Activated T-cell treated with anti-CD3 and anti-CD28 coated beads, Interleukin-2, amount 50 U/mL, for 24 hours (primary cell): Measurements from ENCODE around the gene NKX6-2.

Experiments
- DNase-seq: peaks from one replicate; pipeline ENCODE4 v3.0.0-alpha.2; 2020
- H3K27ac Mint-ChIP-seq: 2 replicates; pipeline ENCODE4 v1.8.0; 2020; ENCODE audit warnings: mild to moderate bottlenecking, mixed read lengths
- H3K27me3 Mint-ChIP-seq: 2 replicates; pipeline ENCODE4 v1.8.0; 2020; ENCODE audit warnings: mixed read lengths
- H3K36me3 Mint-ChIP-seq: 2 replicates; pipeline ENCODE4 v1.8.0; 2020; ENCODE audit warnings: low read depth, mixed read lengths
- H3K4me1 Mint-ChIP-seq: 2 replicates; pipeline ENCODE4 v1.8.0; 2020; ENCODE audit warnings: low read depth, mixed read lengths
- H3K4me3 Mint-ChIP-seq: 2 replicates; pipeline ENCODE4 v1.8.0; 2020; ENCODE audit warnings: mild to moderate bottlenecking, moderate library complexity, mixed read lengths
- H3K9me3 Mint-ChIP-seq: 2 replicates; pipeline ENCODE4 v1.8.0; 2020; ENCODE audit warnings: mixed read lengths

NKX6-2 gene

DNA sequence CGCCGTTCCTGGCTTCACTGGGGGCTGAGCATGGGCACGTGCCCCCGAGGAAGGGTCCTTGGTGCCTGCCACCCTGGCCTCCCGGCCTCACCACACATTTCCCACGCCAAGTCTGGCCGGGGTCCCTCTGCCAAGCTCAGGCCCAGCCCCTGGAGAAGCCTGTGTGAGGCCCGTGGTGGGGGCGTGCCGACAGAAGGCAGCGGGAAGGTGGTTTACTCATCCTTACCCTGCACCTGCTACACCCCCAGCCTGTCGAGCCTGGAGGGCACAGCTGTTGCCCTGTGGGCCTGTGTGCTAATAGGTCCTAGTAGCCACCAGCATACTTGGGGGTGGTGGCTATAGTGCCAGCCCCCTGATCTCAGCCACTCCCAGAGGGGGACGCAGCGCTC lies 46.7 kb downstream of the NKX6-2 start:
- no peak for DNase-seq
- H3K27me3 Mint-ChIP-seq: no peaks in the 10 kb centered on the region
- no peaks in the 10 kb centered on the region for H3K9me3 Mint-ChIP-seq
- H3K27ac Mint-ChIP-seq: no peak overlapping the region
- H3K4me3 Mint-ChIP-seq: no peak overlapping the region
- no peaks in the 10 kb centered on the region for H3K4me1 Mint-ChIP-seq
- peaks cover 7% of the 10 kb centered on the region for H3K36me3 Mint-ChIP-seq

DNA sequence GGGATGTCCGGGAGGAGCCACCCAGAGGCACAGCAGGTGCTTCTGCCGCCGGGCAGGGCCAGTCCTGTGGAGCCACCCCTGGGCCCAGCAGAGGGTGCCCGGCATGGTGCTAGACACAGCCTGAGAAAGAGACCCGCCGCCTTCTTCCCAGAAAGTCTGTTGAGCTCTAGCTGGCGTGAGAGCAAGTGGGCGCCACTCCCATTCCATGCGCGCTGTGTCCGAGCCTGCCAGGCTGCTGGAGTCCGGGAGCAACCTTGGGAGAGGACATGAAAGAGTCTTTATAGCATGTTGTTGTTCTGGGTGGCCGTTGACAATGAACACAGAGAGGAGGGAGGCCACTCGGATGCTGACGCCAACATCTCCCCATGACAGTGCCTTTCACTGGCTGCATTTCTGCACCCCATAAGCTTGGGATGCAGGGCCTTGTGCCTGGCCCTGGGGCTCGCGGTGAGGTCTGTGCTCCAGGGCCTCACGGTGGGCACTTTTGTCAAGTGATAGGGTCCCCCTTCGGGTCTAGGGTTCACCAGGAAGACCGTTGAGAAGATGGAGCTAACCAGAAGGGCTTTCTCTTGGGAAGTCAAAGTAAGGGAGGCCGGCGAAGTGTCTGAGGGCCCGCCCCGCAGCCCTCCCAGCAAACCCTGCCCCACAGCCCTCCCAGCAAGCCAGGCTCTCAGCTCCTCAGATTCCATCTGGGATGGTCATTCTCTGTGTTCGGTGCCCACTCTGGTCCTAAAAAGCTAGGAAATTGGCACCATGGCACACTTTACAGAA lies 47.3 kb downstream of the NKX6-2 start:
- Mint-ChIP-seq H3K27ac (no peak overlapping the region), H3K27me3 (no peaks in the 10 kb centered on the region), H3K4me1 (no peaks in the 10 kb centered on the region), H3K9me3 (no peaks in the 10 kb centered on the region), H3K4me3 (no peak overlapping the region), H3K36me3 (peaks cover 7% of the 10 kb centered on the region)
- no peak for DNase-seq

DNA sequence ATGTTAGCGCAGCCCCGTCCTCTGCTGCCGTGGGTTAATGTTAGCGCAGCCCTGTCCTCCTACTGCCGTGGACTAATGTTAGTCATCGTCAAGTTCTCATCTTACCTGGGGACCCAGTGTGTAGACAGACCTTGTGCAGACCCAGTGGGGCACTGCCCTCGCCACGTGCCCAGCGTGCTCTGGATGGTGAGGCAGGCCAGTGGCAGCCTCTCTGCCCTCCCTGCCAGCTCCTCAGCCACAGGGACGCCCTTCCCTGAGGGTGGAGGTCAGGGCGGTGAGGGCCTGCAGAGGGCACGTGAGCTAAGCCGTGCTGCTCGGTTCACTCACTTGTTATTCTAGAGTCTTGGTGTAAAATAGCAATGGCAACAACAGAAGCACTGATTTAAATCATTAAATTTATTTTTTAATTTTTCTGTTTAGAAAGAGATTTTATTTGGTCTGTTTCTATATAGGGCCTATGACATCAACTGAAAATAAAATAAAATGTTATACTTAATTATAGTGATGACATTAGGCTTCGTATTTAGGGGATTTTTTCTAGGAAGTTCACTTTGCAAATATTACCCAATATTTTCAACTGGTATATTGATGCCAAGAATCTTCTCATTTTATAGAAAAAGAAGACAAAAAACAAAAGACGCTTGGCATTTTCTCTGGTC lies 48.4 kb downstream of the NKX6-2 start:
- Mint-ChIP-seq H3K27me3 (no peaks in the 10 kb centered on the region), H3K4me1 (no peaks in the 10 kb centered on the region), H3K36me3 (peaks cover 7% of the 10 kb centered on the region), H3K4me3 (no peak overlapping the region), H3K9me3 (no peaks in the 10 kb centered on the region), H3K27ac (no peak overlapping the region)
- DNase-seq: no peak

DNA sequence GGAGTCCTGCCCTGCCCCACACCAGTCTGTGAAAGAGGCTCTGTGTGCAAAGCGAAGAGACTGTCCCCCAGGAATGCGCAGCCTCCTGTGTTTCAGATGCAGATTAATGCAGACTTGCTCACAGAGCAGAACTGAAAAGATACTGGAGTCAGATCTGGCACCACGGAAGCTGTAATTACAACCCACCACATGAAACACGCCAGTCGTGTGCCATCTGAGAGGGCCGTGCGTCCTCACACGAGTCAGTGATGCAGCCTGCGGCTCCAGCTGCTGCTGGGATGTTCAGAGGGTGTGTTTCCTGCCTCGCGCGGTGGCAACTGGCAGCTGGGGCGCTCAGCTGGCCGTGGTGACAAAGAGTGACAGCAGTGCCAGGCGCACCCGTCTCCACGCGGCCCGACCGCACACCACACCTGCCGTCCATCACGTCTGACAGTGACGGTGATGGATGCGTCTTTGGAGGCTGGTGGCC lies 50.0 kb downstream of the NKX6-2 start:
- DNase-seq: no peak
- H3K27me3 Mint-ChIP-seq: no peaks in the 10 kb centered on the region
- H3K4me1 Mint-ChIP-seq: no peaks in the 10 kb centered on the region
- no peak overlapping the region for H3K27ac Mint-ChIP-seq
- H3K9me3 Mint-ChIP-seq: no peaks in the 10 kb centered on the region
- H3K4me3 Mint-ChIP-seq: no peak overlapping the region
- no peaks in the 10 kb centered on the region for H3K36me3 Mint-ChIP-seq

DNA sequence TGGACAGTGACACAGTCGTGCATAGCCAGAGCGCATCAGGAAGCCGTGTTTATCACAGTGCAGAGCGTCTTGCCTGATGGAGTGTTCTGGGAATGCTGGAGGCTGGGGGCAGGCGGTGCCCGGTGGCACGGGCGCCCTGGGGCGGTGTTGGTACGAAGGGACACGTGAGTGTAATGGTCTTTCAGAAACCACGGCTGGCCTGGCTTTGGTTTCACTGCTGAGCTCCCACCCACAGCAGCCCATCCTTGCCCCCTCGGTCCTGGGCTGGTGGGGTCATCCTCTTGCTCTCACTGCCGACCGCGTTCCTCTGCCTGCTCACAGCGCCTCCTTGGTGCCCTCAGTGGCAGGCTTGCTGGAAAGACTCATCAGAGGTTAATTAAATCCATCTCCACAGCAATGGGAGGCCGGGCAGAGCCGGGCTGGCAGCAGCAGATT lies 50.6 kb downstream of the NKX6-2 start:
- Mint-ChIP-seq H3K4me3 (no peak overlapping the region), H3K36me3 (no peaks in the 10 kb centered on the region), H3K27me3 (no peaks in the 10 kb centered on the region), H3K4me1 (no peaks in the 10 kb centered on the region), H3K9me3 (no peaks in the 10 kb centered on the region), H3K27ac (no peak overlapping the region)
- DNase-seq: no peak

DNA sequence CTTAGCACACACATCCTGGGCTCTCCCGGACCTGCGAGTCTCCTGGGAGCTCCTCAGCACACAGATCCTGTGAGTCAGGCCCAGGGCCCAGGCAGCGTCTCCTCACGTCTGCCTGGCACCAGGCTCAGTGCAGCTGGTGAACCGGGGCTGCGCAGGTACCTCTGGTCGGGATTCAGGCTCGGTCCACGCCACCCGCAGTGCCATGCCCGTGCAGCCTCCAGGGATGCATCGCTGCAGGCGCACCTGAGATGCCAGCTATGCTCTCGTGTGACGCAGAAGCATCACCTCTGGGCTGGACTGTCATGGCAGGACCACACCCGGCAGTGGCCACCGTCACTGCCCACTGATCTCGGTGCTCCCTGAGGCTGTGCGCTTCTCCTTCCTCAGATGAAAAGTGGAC lies 52.0 kb downstream of the NKX6-2 start:
- no peak for DNase-seq
- no peaks in the 10 kb centered on the region for H3K4me1 Mint-ChIP-seq
- no peak overlapping the region for H3K27ac Mint-ChIP-seq
- no peak overlapping the region for H3K4me3 Mint-ChIP-seq
- no peaks in the 10 kb centered on the region for H3K27me3 Mint-ChIP-seq
- H3K9me3 Mint-ChIP-seq: no peaks in the 10 kb centered on the region
- peaks cover 4% of the 10 kb centered on the region for H3K36me3 Mint-ChIP-seq
